Right atrium auricular region (tissue), 2 donors: Measurements from ENCODE around the gene DCAF4. TPM values are rescaled to one million over a fixed set of nuclear protein-coding genes. Genes with fewer than 3 reads are reported as not detected.

ENCODE experiments used
- DNase-seq: peaks from one replicate; pipeline ENCODE4 v3.0.0-alpha.2; 2019; ENCODE audit warnings: low spot score
- H3K27ac ChIP-seq, 2 donors: fragments of 200-600 bp; sonication (generic); 1 replicate in 1 of 2; 2 replicates in 1 of 2; pipeline ENCODE4 v1.5.1; 2016 to 2019
- H3K27me3 ChIP-seq, 2 donors: fragments of 200-600 bp; sonication (generic); one replicate each; pipeline versions ENCODE4 v1.5.1 to v1.6.0; 2017 to 2019
- H3K36me3 ChIP-seq: fragments of 200-600 bp; sonication (generic); one replicate; pipeline ENCODE4 v1.5.1; 2016
- H3K4me1 ChIP-seq, 2 donors: fragments of 200-600 bp; sonication (generic); one replicate each; pipeline versions ENCODE4 v1.5.1 to v1.6.0; 2017 to 2019
- H3K4me3 ChIP-seq, 2 donors: fragments of 200-600 bp; sonication (generic); 1 replicate in 1 of 2; 2 replicates in 1 of 2; pipeline ENCODE4 v1.5.1; 2017 to 2019; ENCODE audit warnings: mild to moderate bottlenecking in 1 of 2, moderate library complexity in 1 of 2
- H3K9me3 ChIP-seq, 2 donors: fragments of 200-600 bp; sonication (generic); one replicate each; pipeline ENCODE4 v1.5.1; 2019
- CTCF ChIP-seq, 2 donors: fragments of 200-600 bp; sonication (generic); IDR thresholded peaks; one replicate each; pipeline ENCODE4 v1.5.1; 2019; ENCODE audit warnings: antibody characterized with exemption in 2 of 2
- total RNA-seq, 2 donors: library from RNA; depleted of rRNA; stranded (reverse); fragments of >200 nt; gene quantifications; one replicate each; pipeline ENCODE4 v1.1.0, GENCODE V29; 2016

The DCAF4 gene
- total RNA-seq, 2 donors from 2014 or later = 7.0 to 9.4 TPM

DNA sequence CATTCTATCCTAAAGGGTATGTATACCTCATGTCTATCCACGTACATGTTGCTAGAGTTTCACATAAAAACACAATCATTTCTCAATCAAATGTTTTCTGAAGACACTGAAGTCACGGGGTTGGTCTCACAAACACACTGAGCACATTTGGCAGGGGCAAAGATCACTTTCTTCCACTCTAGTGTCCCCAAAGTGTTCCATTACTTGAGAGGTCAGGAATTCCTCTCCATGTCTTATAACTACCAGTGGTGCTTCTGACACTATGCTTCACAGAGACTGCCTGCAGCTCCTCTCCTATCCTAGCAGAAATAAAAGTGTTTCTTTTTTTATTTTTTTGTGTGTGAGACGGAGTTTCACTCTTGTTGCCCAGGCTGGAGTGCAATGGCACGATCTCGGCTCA lies 81.6 kb downstream of the DCAF4 start:
- Histone ChIP-seq H3K4me1 (peaks cover 0 to 23% of the 10 kb centered on the region in 2 donors), H3K36me3 (peaks cover 5% of the 10 kb centered on the region), H3K4me3 (no peak overlapping the region), H3K27ac (no peak overlapping the region), H3K9me3 (no peaks in the 10 kb centered on the region), H3K27me3 (no peaks in the 10 kb centered on the region)
- DNase-seq = no peak
- TF ChIP-seq CTCF (IDR thresholded peaks at IDR 0.05) = no peak

DNA sequence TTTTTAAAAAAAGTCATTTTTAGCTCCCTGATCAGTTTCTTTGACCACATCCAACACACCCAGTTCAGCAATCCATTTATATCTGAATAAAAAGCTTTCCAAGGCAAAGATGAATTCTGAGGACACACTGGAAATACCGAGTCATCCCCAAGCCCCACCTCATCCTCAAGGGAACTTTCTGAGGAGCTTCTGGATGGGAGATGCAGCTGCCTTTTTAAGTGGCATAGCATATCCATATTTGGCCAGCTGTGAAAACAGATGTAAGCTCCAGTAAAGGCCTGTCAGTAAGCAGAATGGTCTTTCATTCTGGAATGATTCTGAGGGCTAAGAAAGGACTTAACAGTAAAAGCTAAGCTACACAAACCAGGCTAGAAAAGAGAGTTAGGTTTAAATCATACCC lies 82.2 kb downstream of the DCAF4 start:
- no peak for DNase-seq
- Histone ChIP-seq H3K9me3 (no peaks in the 10 kb centered on the region), H3K36me3 (peaks cover 5% of the 10 kb centered on the region), H3K4me3 (no peak overlapping the region), H3K27me3 (no peaks in the 10 kb centered on the region), H3K27ac (no peak overlapping the region), H3K4me1 (peaks cover 0 to 23% of the 10 kb centered on the region in 2 donors)
- no peak for TF ChIP-seq CTCF (IDR thresholded peaks at IDR 0.05)

Other genes with a start within 250 kb of the DCAF4 start
- 10 to 100 TPM; 14.7 to 26.6 TPM for gene DPF3, start 32.4 kb upstream of the DCAF4 start, total RNA-seq
- gene ZFYVE1, start 100.6 kb downstream of the DCAF4 start, total RNA-seq = 10 to 100 TPM in 1 of 2 donors, 1 to 10 TPM in 1; 9.8 to 12.6 TPM
- 10 to 100 TPM; 17.3 to 20.2 TPM for gene RBM25, start 132.1 kb downstream of the DCAF4 start, total RNA-seq
- 10 to 100 TPM; 20.5 to 22.3 TPM for gene PSEN1, start 210.0 kb downstream of the DCAF4 start, total RNA-seq